UCSD-AML1 (cell line): Measurements from ENCODE around the gene CERS3.
"Not testable (repeated sequence)": the region's sequence is repeated elsewhere in the genome, so short reads cannot be mapped to it uniquely, and the experiment has no call there.

Experiments
- DNase-seq: peaks from one replicate; lab custom pipeline; 2025; ENCODE audit not compliant: unreplicated experiment; lab: John Stamatoyannopoulos, UW

Gene CERS3

GRCh38 chr15:100468285-100468684, 60.5 kb downstream of the CERS3 start:
- no peak for DNase-seq

DNA sequence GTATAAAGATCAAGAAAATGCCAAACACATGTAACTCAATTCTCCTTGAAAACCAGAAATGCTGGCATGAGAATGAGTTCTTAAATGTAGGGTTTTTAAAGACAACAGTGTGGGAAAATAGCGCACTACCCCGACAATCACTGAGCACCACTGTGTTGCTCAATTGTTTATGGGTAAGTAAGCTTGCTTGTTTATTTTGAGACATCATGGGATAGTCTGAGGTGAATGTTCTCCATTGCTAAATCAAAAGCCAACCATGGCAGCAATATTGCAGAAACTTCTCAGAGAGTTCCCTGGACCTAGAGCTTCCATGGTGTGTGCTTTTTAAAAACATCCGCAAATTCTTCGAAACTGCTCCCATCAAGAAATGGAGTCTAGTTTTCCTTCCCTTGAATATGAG, 62.7 kb downstream of the CERS3 start:
- no peak for DNase-seq

DNA sequence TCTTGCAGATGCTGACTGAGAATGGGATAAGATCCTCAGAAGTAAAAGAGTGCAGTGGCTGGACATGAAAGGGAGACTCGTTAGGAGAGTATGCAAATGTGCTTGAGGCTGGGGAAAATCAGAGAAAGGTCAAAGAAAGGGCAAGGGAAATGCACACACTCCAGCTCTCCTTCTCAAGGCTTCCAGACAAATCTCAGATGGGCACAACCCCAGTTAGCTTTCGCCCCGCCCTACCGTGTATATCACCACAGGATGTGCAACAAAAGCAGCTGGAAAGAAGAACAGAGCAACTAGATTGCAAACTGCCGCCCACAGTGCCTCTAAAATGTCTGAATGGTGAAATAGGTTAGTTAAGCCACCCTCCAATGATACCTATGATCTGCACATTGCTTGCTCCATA, 63.9 kb downstream of the CERS3 start:
- DNase-seq, result no peak

DNA sequence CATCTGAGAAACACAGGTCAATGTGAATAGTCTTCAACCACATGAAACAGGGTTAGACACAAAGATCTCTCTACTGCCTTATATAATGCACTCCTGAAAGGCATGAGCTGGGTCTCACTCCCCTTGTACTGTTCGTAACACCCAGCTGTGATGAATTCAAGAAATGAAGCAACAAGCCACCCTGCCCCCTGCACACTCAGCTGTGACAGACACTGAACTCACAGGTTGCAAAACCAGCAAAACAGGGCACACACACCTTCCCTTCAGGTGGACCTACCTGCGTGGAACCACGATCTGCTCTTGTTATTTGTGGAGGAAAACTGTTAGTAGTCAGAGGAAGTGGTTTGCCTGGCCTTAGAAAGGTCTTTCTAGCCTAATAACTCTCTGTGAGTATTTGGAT, 64.5 kb downstream of the CERS3 start:
- no peak for DNase-seq

DNA sequence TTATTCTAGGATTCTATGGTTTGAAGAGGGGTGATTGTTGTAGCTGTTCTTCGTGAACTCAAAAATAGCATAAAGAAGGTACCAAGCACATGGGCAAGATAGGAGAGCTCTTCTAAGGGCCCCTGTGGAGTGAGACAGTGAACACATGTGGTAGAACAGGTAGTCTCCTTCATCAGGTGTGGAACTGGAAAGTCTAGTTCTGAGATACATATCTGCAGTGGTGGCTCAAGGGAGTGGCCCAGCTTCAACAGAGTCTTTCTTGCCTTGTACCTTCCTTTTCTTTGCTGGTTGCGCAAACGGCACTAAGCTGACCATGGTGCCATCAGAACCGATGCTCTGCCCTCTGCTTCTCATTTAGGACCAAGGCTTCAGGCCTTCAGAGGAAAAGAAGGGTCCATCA, 65.2 kb downstream of the CERS3 start:
- DNase-seq, result no peak

- no peak for DNase-seq
Measured at GRCh38 chr15:100461049-100461448, 67.7 kb downstream of the CERS3 start.

- DNase-seq, result no peak
Measured at GRCh38 chr15:100457201-100457600, 71.5 kb downstream of the CERS3 start.

DNA sequence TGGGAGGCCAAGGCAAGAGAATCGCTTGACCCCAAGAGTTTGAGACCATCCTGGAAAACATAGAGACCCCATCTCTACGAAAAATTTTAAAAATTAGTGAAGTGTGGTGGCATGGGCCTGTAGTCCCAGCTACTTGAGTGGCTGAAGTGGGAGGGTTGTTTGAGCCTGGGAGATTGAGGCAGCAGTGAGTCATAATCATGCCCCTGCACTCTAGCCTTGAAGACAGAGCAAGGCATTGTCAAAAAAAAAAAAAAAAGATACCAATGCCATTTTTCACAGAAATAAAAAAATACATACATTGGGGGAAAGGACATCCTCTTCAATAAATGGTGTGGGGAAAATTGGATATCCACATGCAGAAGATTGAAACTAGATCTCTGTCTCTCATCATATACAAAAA, 74.6 kb downstream of the CERS3 start:
- DNase-seq, result no peak

GRCh38 chr15:100448481-100448880, 80.3 kb downstream of the CERS3 start:
- DNase-seq, result no peak

GRCh38 chr15:100441063-100441462, 87.7 kb downstream of the CERS3 start:
- DNase-seq, result not testable (repeated sequence)

GRCh38 chr15:100439514-100439913, 89.2 kb downstream of the CERS3 start:
- DNase-seq, result no peak

GRCh38 chr15:100438570-100438969, 90.2 kb downstream of the CERS3 start:
- no peak for DNase-seq

- no peak for DNase-seq
Measured at GRCh38 chr15:100437261-100437660, 91.5 kb downstream of the CERS3 start.

GRCh38 chr15:100434561-100434960, 94.2 kb downstream of the CERS3 start:
- DNase-seq, result no peak

DNA sequence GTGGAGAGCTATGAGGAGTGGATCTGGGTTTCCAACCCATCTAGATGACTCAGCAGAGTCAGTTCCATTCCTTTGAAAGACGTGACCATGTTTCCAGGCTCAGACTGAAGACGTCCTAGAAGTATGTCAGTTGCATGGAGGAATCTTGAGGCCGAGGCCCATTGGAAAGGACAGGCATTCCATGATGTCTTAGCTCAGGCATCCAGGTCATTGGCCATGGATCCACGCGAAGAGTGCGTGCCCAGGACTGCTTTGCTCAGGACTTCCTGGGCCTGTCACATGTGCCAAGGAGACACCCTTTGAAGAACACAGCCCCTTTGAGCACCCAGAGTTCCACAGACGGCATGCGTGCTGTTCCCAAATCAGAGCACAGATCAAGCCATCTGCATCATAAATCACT, 94.7 kb downstream of the CERS3 start:
- no peak for DNase-seq

DNA sequence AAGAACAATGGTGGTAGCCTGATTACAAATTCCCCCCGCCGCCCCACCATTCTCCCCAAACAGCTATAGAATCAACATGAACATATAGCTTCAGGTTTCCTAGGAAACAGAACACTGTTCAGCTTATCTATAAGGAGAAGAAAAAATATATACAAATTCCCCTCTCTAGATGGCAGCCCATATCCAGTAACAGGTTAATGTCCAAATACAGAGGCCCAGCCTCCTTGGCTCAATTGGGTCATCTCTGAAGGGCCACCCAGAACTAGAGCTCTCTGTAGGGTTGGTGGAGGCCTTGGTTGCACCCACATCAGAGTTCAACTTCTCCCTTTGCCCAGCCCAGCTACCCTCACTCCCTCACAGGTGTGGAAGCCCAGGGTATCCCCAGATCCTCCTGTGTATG, 95.4 kb downstream of the CERS3 start:
- no peak for DNase-seq

GRCh38 chr15:100430411-100430810, 98.3 kb downstream of the CERS3 start:
- DNase-seq, result no peak

DNA sequence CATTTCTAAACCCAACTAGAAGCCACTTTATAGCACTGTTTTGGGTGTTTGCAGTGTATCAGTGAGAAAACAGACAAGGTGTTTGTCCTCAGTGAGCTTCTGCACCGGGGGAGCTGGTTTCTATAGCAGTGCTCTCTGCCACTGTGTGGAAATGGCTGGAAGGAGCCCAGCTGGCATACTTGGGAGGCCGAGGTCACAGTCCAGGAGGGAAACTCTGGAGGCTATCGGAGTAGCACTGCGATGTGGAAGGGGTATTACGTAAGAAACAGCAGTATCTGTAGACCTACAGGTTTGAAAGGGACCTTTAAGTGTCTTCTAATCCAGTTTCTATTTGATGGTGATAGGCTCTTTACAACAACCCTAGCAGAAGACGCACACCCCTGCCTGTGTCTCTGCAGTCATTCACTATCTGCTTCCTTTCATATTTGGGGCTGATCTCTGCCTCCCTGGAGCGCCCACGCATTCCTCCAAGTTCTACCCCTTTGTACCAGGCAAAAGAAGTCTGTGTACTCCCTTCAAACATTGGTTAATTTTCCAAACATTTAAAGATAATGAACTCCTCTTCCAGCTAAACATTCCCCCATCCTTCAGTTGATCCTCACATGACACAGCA, 99.5 kb downstream of the CERS3 start:
- DNase-seq, result no peak

DNA sequence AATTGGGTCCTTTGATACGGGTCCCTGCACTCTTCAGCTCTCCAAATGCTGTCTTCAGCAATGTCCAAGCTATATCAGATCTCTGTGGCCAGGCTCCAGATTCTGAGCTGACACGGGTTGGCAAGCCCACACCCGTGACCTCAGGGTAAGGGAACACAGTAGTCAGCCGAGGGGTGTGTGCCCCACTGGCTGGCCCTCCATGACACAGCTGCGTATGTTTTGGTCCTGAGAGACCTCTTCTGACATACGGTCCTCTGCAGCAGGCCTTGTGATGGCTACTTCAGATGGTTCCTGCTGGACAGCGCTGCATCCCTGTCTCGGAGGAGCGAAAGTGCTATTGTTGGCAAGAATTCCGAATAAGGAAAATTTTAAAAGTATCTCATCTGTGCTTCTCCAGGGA, 101.8 kb downstream of the CERS3 start:
- DNase-seq, result no peak

DNA sequence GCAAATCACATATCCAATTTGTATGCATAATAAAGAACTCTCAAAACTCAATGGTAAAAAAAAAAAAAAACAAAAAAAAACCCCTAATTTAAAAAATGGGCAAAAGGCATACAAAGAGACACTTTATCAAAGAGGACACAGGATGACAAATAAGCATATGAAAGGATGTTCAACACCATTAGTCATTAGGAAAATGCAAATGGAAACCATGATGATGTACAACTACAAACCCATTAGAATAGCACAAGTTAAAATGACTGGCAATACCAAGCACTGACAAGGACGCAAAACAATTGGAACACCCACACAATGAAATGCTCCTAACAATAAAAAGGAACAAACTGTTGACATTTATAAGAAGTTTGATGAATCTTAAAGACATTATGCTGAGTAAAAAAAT, 123.6 kb downstream of the CERS3 start:
- no peak for DNase-seq

GRCh38 chr15:100400996-100401395, 127.8 kb downstream of the CERS3 start:
- no peak for DNase-seq

DNA sequence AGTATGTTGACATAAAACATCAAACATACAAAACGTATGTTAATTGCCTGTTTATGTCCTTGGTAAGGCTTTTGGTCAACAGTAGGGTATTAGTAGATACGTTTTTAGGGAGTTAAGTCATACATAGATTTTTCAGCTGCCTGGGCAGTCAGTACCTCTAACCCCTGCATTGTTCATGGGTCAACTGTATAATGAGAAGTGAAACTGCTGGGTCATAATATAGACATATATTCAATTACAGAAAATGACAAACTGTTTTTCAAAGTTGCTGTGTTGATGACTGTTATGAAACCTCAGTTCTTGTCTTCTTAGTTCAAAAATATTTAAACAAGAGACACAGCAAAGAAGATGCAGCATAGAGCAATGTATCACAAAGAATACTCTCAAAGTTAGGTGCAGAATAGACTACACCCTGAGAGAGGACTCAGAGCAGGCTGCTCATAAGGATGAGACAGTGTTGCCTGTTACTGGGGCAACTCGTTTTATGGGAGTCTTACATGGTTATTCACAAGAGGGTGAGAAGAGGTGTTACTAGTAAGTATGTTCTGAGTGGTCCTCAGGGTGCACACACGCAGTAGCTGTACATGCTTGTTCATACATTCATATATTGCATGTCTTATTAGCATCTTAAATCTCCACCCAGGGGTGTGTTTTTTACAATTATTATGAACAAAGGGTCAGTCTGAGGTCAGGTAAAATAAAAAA, 133.9 kb downstream of the CERS3 start:
- no peak for DNase-seq

- no peak for DNase-seq
Measured at GRCh38 chr15:100393008-100393407, 135.7 kb downstream of the CERS3 start.
